NCI-H1092 treated with DMSO at 0.1 percent for 48 hours (cell line): Measurements from ENCODE around the gene PTPRN2.

Experiments used
- DNase-seq: peaks from one replicate; lab custom pipeline; 2025; lab: John Stamatoyannopoulos, UW

The PTPRN2 gene

GRCh38 chr7:158112571-158113320, 474.9 kb downstream of the PTPRN2 start:
- DNase-seq: no peak

GRCh38 chr7:158111906-158112570, 475.6 kb downstream of the PTPRN2 start:
- DNase-seq: no peak

- DNase-seq: no peak
Measured at GRCh38 chr7:158111049-158111751, 476.4 kb downstream of the PTPRN2 start.

- no peak for DNase-seq
Measured at GRCh38 chr7:158110661-158111048, 477.0 kb downstream of the PTPRN2 start.

GRCh38 chr7:158110034-158110590, 477.5 kb downstream of the PTPRN2 start:
- no peak for DNase-seq

- DNase-seq: no peak
Measured at GRCh38 chr7:158109364-158110033, 478.1 kb downstream of the PTPRN2 start.

GRCh38 chr7:158108646-158109293, 478.9 kb downstream of the PTPRN2 start:
- no peak for DNase-seq

GRCh38 chr7:158107806-158108205, 479.8 kb downstream of the PTPRN2 start:
- peak; percentile 18 for DNase-seq

- no peak for DNase-seq
Measured at GRCh38 chr7:158106272-158106671, 481.4 kb downstream of the PTPRN2 start.

- no peak for DNase-seq
Measured at GRCh38 chr7:158103378-158103777, 484.2 kb downstream of the PTPRN2 start.

- DNase-seq: no peak
Measured at GRCh38 chr7:158102897-158103296, 484.7 kb downstream of the PTPRN2 start.

GRCh38 chr7:158101821-158102450, 485.7 kb downstream of the PTPRN2 start:
- DNase-seq: no peak

- no peak for DNase-seq
Measured at GRCh38 chr7:158098125-158099030, 489.2 kb downstream of the PTPRN2 start.

GRCh38 chr7:158097453-158098124, 490.0 kb downstream of the PTPRN2 start:
- DNase-seq: no peak

GRCh38 chr7:158097106-158097452, 490.5 kb downstream of the PTPRN2 start:
- DNase-seq: no peak

- no peak for DNase-seq
Measured at GRCh38 chr7:158096582-158096981, 491.0 kb downstream of the PTPRN2 start.

GRCh38 chr7:158094671-158095226, 492.9 kb downstream of the PTPRN2 start:
- no peak for DNase-seq

GRCh38 chr7:158094046-158094445, 493.6 kb downstream of the PTPRN2 start:
- no peak for DNase-seq

GRCh38 chr7:158093156-158093796, 494.3 kb downstream of the PTPRN2 start:
- no peak for DNase-seq
